GM13976 (cell line): ENCODE results near the gene CBARP.

ENCODE experiments used
- DNase-seq: peaks from one replicate; pipeline ENCODE4 v3.0.0; 2012; ENCODE audit warnings: low spot score
- CTCF ChIP-seq: IDR thresholded peaks from 2 replicates; pipeline ENCODE4 v1.5.1; 2012; ENCODE audit warnings: borderline replicate concordance, mild to moderate bottlenecking; ENCODE audit not compliant: insufficient read depth; ENCODE audit errors: extremely low read depth, missing control alignments, control extremely low read depth
- in situ Hi-C: fragments of 300-500 bp; cut with MboI; formaldehyde crosslinking; loops from one replicate; pipeline ENCODE4 v1.12.0; 2022; ENCODE audit warnings: low sequenced_read_pairs, mixed read lengths, inconsistent platforms; ENCODE audit not compliant: unreplicated experiment

Gene CBARP

GRCh38 chr19:1268226-1269064 lies 30.6 kb upstream of the CBARP start:
- in situ Hi-C loops, result no loop called here
- DNase-seq, result no peak
- TF ChIP-seq CTCF, result no peak

- in situ Hi-C loops, result no loop called here
- no peak for DNase-seq
- no peak for TF ChIP-seq CTCF
Measured at GRCh38 chr19:1267477-1268225, 29.8 kb upstream of the CBARP start.

- in situ Hi-C loops, result no loop called here
- no peak for DNase-seq
- TF ChIP-seq CTCF, result peak; percentile 97
Measured at GRCh38 chr19:1266916-1267476, 29.2 kb upstream of the CBARP start.

GRCh38 chr19:1266129-1266915 lies 28.5 kb upstream of the CBARP start:
- in situ Hi-C loops, result no loop called here
- TF ChIP-seq CTCF, result peak; percentile 1
- DNase-seq, result peak; percentile 92

- TF ChIP-seq CTCF, result no peak
- in situ Hi-C loops, result no loop called here
- DNase-seq, result no peak
Measured at GRCh38 chr19:1265615-1266128, 27.9 kb upstream of the CBARP start.
